LNCaP clone FGC (cell line): ENCODE data around the gene CFAP61.

Experiments used
- DNase-seq: peaks from one replicate; pipeline ENCODE4 v3.0.0-alpha.2; 2011; ENCODE audit warnings: low read depth
- H3K4me3 ChIP-seq: 2 replicates; pipeline ENCODE4 v1.5.1; 2011; ENCODE audit warnings: mild to moderate bottlenecking, low read depth, low read length, control low read depth
- CTCF ChIP-seq: IDR thresholded peaks from 2 replicates; pipeline ENCODE4 v1.5.1; 2012; ENCODE audit warnings: mild to moderate bottlenecking; ENCODE audit not compliant: control insufficient read depth, insufficient read depth; ENCODE audit errors: extremely low read depth

The CFAP61 gene

DNA sequence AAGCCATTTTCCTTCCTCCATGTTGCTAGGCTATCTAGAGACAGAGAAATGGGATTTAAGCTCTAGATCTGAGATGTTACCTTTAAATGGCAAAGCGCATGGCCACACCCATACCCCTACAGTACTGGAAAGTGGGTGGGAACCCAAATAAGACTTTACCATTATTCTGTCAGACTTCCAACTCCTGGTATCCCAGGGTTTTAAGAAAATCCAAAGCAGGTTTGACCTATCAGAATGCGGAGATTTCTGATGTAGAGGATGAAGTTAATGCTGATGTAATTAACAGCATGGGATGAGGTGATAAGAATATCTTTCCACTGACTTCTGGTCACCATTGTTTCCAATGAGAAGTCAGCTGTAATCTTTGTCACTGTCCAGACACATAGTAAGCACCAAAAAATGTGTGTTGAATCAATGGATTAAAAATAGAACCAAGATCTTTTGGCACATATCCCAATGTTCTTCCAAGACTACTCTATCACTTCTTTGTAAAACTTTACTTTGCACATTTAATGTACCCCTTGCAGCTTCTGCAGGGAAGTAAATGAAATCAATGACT lies 174.8 kb downstream of the CFAP61 start:
- TF ChIP-seq CTCF = no peak
- no peak overlapping the region for H3K4me3 ChIP-seq
- DNase-seq = no peak

DNA sequence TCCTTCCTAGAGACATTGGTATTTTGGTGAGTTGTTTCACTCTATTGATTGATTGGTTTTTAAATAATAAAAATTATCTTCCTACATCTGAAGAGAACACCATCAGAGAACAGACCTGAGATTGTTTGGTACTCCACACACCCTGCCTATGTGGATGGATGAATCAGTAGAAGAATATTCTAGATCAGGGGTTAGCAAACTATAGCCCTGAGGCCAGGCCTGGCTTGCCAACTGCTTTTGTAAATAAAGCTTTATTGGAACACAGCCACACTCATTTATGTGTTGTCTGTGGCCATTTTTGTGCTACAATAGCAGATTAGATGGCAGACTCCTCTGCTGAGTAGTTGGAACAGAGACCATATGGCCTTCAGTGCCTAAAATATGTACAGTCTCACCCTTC lies 176.0 kb downstream of the CFAP61 start:
- no peak for TF ChIP-seq CTCF
- no peak overlapping the region for H3K4me3 ChIP-seq
- DNase-seq = no peak

GRCh38 chr20:20229595-20229994 lies 177.3 kb downstream of the CFAP61 start:
- DNase-seq = no peak
- H3K4me3 ChIP-seq = no peak overlapping the region

GRCh38 chr20:20230741-20231140 lies 178.4 kb downstream of the CFAP61 start:
- no peak for TF ChIP-seq CTCF
- no peak overlapping the region for H3K4me3 ChIP-seq
- no peak for DNase-seq

More at GRCh38 chr20:20229595-20229994, 177.3 kb downstream of the CFAP61 start:
- no peak for TF ChIP-seq CTCF

DNA sequence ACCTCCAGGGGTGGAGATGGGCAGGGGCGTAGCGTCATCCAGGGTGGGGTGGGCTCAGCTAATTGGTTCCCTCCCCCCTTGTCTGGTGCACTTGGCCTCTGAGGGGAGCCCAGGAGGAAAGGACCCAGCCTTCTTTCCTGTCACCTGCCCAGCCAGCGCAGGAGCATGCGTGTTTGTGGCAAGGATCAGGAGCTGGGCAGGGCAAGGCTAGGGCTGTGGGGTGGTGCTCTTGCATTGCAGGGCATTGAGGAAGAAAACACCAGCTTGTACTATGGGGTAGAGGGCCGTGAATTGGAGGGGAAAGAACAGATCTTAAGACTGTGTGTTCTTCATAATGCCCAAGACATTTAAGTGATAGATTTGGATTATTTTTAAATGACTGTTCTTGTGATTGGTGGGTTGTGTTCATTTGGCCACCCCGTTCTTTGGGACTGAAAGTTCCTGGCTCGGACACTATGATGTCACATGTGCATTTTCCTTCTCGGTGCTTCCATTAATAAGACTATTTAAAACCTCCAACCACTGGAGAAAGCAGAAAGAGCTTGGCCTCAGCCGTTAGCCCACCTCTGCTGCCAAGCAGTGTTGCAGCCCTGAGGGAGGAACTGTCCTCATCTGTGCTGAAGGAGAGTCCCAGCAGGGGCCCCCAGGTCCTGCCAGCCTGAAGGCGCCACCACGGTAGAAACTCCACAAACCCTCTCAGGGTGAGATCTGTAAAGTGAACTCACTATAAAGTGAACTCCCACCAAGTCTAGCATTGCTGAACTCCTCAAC lies 179.4 kb downstream of the CFAP61 start:
- no peak for TF ChIP-seq CTCF
- DNase-seq = no peak

DNA sequence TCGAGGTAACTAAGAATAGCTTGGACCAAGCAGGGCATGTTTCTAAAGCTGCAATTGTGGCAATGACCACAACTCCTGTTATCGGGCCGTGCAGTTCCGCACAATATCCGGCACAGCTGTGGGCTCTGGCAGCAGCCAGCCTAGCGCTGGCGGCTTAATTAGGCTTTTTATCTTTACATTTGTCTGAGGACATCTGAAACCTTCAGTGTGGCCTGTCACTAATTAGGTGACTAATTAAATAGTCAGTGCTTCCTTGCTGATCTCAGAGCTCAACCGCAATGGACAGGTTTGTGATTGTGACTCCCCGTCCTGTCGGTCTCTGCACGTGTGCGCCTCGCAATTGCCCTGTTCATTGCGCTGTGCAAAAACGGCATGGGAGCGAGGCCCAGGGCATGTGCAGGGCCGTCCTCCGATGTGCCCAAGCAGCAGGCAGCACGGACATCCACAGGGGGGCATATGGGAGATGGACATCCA lies 180.7 kb downstream of the CFAP61 start:
- no peak for TF ChIP-seq CTCF
- no peak for DNase-seq
- no peak overlapping the region for H3K4me3 ChIP-seq

More for the DNA sequence above, 179.4 kb downstream of the CFAP61 start:
- H3K4me3 ChIP-seq = no peak overlapping the region
